RWPE2 (cell line): ENCODE results near the gene NHLRC2.

ENCODE experiments used
- ATAC-seq: fragments of 200-7000 bp; cut with Tn5 transposase; 3 replicates; pipeline ENCODE4 v1.9.1; 2021; ENCODE audit warnings: low read depth
- DNase-seq: peaks from one replicate; pipeline ENCODE4 v3.0.0-alpha.2; 2020; ENCODE audit warnings: low spot score
- H3K27ac ChIP-seq: fragments of 450-650 bp; 2 replicates; pipeline ENCODE4 v1.5.1; 2017; ENCODE audit warnings: mild to moderate bottlenecking; ENCODE audit not compliant: poor library complexity, severe bottlenecking
- H3K27me3 ChIP-seq: fragments of 250-450 bp; sonication (Bioruptor Pico); 2 replicates; pipeline ENCODE4 v1.5.1; 2021; ENCODE audit warnings: mild to moderate bottlenecking, moderate library complexity; ENCODE audit not compliant: insufficient read depth, poor library complexity, severe bottlenecking
- H3K36me3 ChIP-seq: fragments of 250-450 bp; sonication (Bioruptor Pico); 2 replicates; pipeline ENCODE4 v1.5.1; 2020; ENCODE audit warnings: low read depth, mild to moderate bottlenecking, moderate library complexity
- H3K4me1 ChIP-seq: fragments of 250-450 bp; sonication (Bioruptor Pico); 2 replicates; pipeline ENCODE4 v1.5.1; 2021; ENCODE audit warnings: mild to moderate bottlenecking, moderate library complexity; ENCODE audit not compliant: insufficient read depth, poor library complexity, severe bottlenecking
- H3K4me3 ChIP-seq: fragments of 250-450 bp; sonication (Bioruptor Pico); 2 replicates; pipeline ENCODE4 v1.5.1; 2021; ENCODE audit warnings: mild to moderate bottlenecking, moderate library complexity; ENCODE audit not compliant: severe bottlenecking
- H3K9me3 ChIP-seq: fragments of 250-450 bp; sonication (Bioruptor Pico); 2 replicates; pipeline ENCODE4 v1.5.1; 2021; ENCODE audit warnings: mild to moderate bottlenecking, moderate library complexity; ENCODE audit not compliant: severe bottlenecking
- CTCF ChIP-seq: fragments of 450-650 bp; IDR thresholded peaks from one replicate; pipeline ENCODE4 v1.5.1; 2017; ENCODE audit warnings: mild to moderate bottlenecking, moderate library complexity; ENCODE audit not compliant: poor library complexity, severe bottlenecking

The NHLRC2 gene

GRCh38 chr10:113853578-113854012, 866 bp upstream of the NHLRC2 start:
- H3K4me1 ChIP-seq = peaks cover 27% of the 10 kb centered on the region
- H3K27ac ChIP-seq = peak overlapping the region; percentile 71
- H3K36me3 ChIP-seq = peaks cover 27% of the 10 kb centered on the region
- H3K9me3 ChIP-seq = no peaks in the 10 kb centered on the region
- no peak for DNase-seq
- peak overlapping the region; percentile 93 for H3K4me3 ChIP-seq
- no peaks in the 10 kb centered on the region for H3K27me3 ChIP-seq
- ATAC-seq = no peak
- no peak for TF ChIP-seq CTCF

- peak overlapping the region; percentile 71 for H3K27ac ChIP-seq
- H3K27me3 ChIP-seq = no peaks in the 10 kb centered on the region
- peaks cover 27% of the 10 kb centered on the region for H3K4me1 ChIP-seq
- TF ChIP-seq CTCF = no peak
- peak overlapping the region; percentile 93 for H3K4me3 ChIP-seq
- ATAC-seq (peak; percentile 56), DNase-seq (peak; percentile 64)
- no peaks in the 10 kb centered on the region for H3K9me3 ChIP-seq
- peaks cover 31% of the 10 kb centered on the region for H3K36me3 ChIP-seq
These were observed 514 bp downstream of the NHLRC2 start for GRCh38 chr10:113854761-113855588.

GRCh38 chr10:113856563-113856962, 2.1 kb downstream of the NHLRC2 start:
- TF ChIP-seq CTCF = no peak
- DNase-seq (no peak), ATAC-seq (no peak)
- peak overlapping the region; percentile 93 for H3K4me3 ChIP-seq
- H3K27ac ChIP-seq = no peak overlapping the region
- no peaks in the 10 kb centered on the region for H3K27me3 ChIP-seq
- no peaks in the 10 kb centered on the region for H3K9me3 ChIP-seq
- H3K4me1 ChIP-seq = peaks cover 17% of the 10 kb centered on the region
- peaks cover 41% of the 10 kb centered on the region for H3K36me3 ChIP-seq

GRCh38 chr10:113857210-113857609, 2.7 kb downstream of the NHLRC2 start:
- Histone ChIP-seq H3K27ac (no peak overlapping the region), H3K4me3 (no peak overlapping the region), H3K9me3 (no peaks in the 10 kb centered on the region), H3K27me3 (no peaks in the 10 kb centered on the region), H3K36me3 (peaks cover 43% of the 10 kb centered on the region), H3K4me1 (peaks cover 17% of the 10 kb centered on the region)
- no peak for TF ChIP-seq CTCF
- DNase-seq (no peak), ATAC-seq (no peak)

GRCh38 chr10:113858541-113858940, 4.1 kb downstream of the NHLRC2 start:
- H3K36me3 ChIP-seq = peaks cover 53% of the 10 kb centered on the region
- no peak for TF ChIP-seq CTCF
- H3K27ac ChIP-seq = no peak overlapping the region

More at GRCh38 chr10:113858541-113858940, 4.1 kb downstream of the NHLRC2 start:
- Histone ChIP-seq H3K4me3 (no peak overlapping the region), H3K9me3 (no peaks in the 10 kb centered on the region), H3K27me3 (no peaks in the 10 kb centered on the region), H3K4me1 (peaks cover 10% of the 10 kb centered on the region)
- no peak for DNase-seq
- ATAC-seq = no peak
